ENCODE measurements around the gene PHAF1.
"Not testable (repeated sequence)": the region's sequence is repeated elsewhere in the genome, so short reads cannot be mapped to it uniquely, and the experiment has no call there.

The PHAF1 gene

GRCh38 chr16:67117716-67118115 is 8.0 kb downstream of the PHAF1 start:
- no peak for DNase-seq (ENCODE audit: low read depth)
- TF ChIP-seq CTCF (IDR thresholded peaks at IDR 0.05; ENCODE audit: control insufficient read depth, insufficient read depth, low read depth, low read length, missing control alignments): no peak
- H3K4me3 ChIP-seq (ENCODE audit: control insufficient read depth, low read depth, low read length): no peak overlapping the region

- no peak overlapping the region for H3K4me3 ChIP-seq (ENCODE audit: control insufficient read depth, low read depth, low read length)
- no peak for DNase-seq (ENCODE audit: low read depth)
- TF ChIP-seq CTCF (IDR thresholded peaks at IDR 0.05; ENCODE audit: control insufficient read depth, insufficient read depth, low read depth, low read length, missing control alignments): no peak
These were observed 10.3 kb downstream of the PHAF1 start for GRCh38 chr16:67120025-67120424.

- DNase-seq (ENCODE audit: low read depth); H3K4me3 ChIP-seq (ENCODE audit: control insufficient read depth, low read depth, low read length): not testable (repeated sequence)
These were observed 13.1 kb downstream of the PHAF1 start for GRCh38 chr16:67122799-67123198.

- TF ChIP-seq CTCF (IDR thresholded peaks at IDR 0.05; ENCODE audit: control insufficient read depth, insufficient read depth, low read depth, low read length, missing control alignments): no peak
- no peak for DNase-seq (ENCODE audit: low read depth)
These were observed 18.7 kb downstream of the PHAF1 start for GRCh38 chr16:67128417-67128816.

GRCh38 chr16:67128887-67129286 is 19.1 kb downstream of the PHAF1 start:
- DNase-seq (ENCODE audit: low read depth): no peak
- H3K4me3 ChIP-seq (ENCODE audit: control insufficient read depth, low read depth, low read length): no peak overlapping the region
- no peak for TF ChIP-seq CTCF (IDR thresholded peaks at IDR 0.05; ENCODE audit: control insufficient read depth, insufficient read depth, low read depth, low read length, missing control alignments)

More at GRCh38 chr16:67128417-67128816, 18.7 kb downstream of the PHAF1 start:
- no peak overlapping the region for H3K4me3 ChIP-seq (ENCODE audit: control insufficient read depth, low read depth, low read length)

GRCh38 chr16:67129422-67129821 is 19.7 kb downstream of the PHAF1 start:
- H3K4me3 ChIP-seq (ENCODE audit: control insufficient read depth, low read depth, low read length): no peak overlapping the region
- TF ChIP-seq CTCF (IDR thresholded peaks at IDR 0.05; ENCODE audit: control insufficient read depth, insufficient read depth, low read depth, low read length, missing control alignments): no peak
- DNase-seq (ENCODE audit: low read depth): no peak

- H3K4me3 ChIP-seq (ENCODE audit: control insufficient read depth, low read depth, low read length): no peak overlapping the region
- no peak for DNase-seq (ENCODE audit: low read depth)
- TF ChIP-seq CTCF (IDR thresholded peaks at IDR 0.05; ENCODE audit: control insufficient read depth, insufficient read depth, low read depth, low read length, missing control alignments): no peak
These were observed 27.9 kb downstream of the PHAF1 start for GRCh38 chr16:67137605-67138004.

All from AG09309 (cell line).